HepG2 (cell line): ENCODE results near the gene C2CD4A. TPM values are rescaled to one million over a fixed set of nuclear protein-coding genes. Genes with fewer than 3 reads are reported as not detected.

Source experiments
- ATF7-NPFF ChIP-seq: sonication (generic); formaldehyde crosslinking; IDR thresholded peaks from 2 replicates; pipeline ENCODE4 v1.8.1; 2023; ENCODE audit warnings: mild to moderate bottlenecking, low read depth, missing genetic modification reagents, moderate library complexity
- HINFP ChIP-seq: sonication (generic); formaldehyde crosslinking; IDR thresholded peaks from 2 replicates; pipeline ENCODE4 v1.4.0; 2020; ENCODE audit warnings: low read depth, mild to moderate bottlenecking, missing genetic modification reagents
- HNRNPL ChIP-seq: fragments of 200-400 bp; formaldehyde crosslinking; IDR thresholded peaks from 2 replicates; pipeline ENCODE4 v1.6.1; 2017; ENCODE audit warnings: mild to moderate bottlenecking, low read depth, low read length
- MEIS1 ChIP-seq: sonication (generic); formaldehyde crosslinking; IDR thresholded peaks from 2 replicates; pipeline ENCODE4 v1.9.0; 2021; ENCODE audit warnings: mild to moderate bottlenecking, missing genetic modification reagents, moderate library complexity, borderline replicate concordance
- NR0B2 ChIP-seq: sonication (generic); formaldehyde crosslinking; IDR thresholded peaks from 2 replicates; pipeline ENCODE4 v1.4.0; 2020; ENCODE audit warnings: mild to moderate bottlenecking, missing genetic modification reagents
- NR2F1 ChIP-seq, 2 experiments: fragments of 450-650 bp in 1 of 2; formaldehyde crosslinking in 1 of 2; IDR thresholded peaks; 2 replicates each; pipeline versions ENCODE4 v1.5.0 to v1.6.1; 2016 to 2020; ENCODE audit warnings: mild to moderate bottlenecking in 1 of 2, missing compliant biosample characterization in 1 of 2, missing genetic modification reagents in 1 of 2, moderate library complexity in 1 of 2
- ONECUT2 ChIP-seq: sonication (generic); formaldehyde crosslinking; IDR thresholded peaks from 2 replicates; pipeline ENCODE4 v1.4.0; 2020; ENCODE audit warnings: missing genetic modification reagents
- PHB2 ChIP-seq: fragments of 450-650 bp; IDR thresholded peaks from 2 replicates; pipeline ENCODE4 v1.6.1; 2018; ENCODE audit not compliant: partially characterized antibody
- PTBP1 ChIP-seq: fragments of 200-400 bp; formaldehyde crosslinking; IDR thresholded peaks from 2 replicates; pipeline ENCODE4 v1.6.1; 2018; ENCODE audit warnings: low read length, low read depth; ENCODE audit not compliant: poor library complexity, severe bottlenecking
- SIN3A ChIP-seq: IDR thresholded peaks from 2 replicates; pipeline ENCODE4 v1.6.1; 2011; ENCODE audit warnings: low read depth, mild to moderate bottlenecking, control low read depth, low read length, borderline replicate concordance
- SNRNP70 ChIP-seq: fragments of 200-400 bp; formaldehyde crosslinking; IDR thresholded peaks from 2 replicates; pipeline ENCODE4 v1.6.1; 2017; ENCODE audit warnings: mild to moderate bottlenecking, low read depth, low read length, moderate library complexity
- ZGPAT ChIP-seq: IDR thresholded peaks from 2 replicates; pipeline ENCODE4 v1.6.1; 2016; ENCODE audit warnings: mild to moderate bottlenecking
- ZNF510 ChIP-seq: sonication (generic); formaldehyde crosslinking; IDR thresholded peaks from 2 replicates; pipeline ENCODE4 v1.4.0; 2020; ENCODE audit warnings: low read depth, mild to moderate bottlenecking, missing genetic modification reagents
- ZNF563 ChIP-seq: sonication (generic); formaldehyde crosslinking; IDR thresholded peaks from 2 replicates; pipeline ENCODE4 v1.8.0; 2022; ENCODE audit warnings: mild to moderate bottlenecking, moderate library complexity, missing genetic modification reagents
- ZZZ3 ChIP-seq: sonication (generic); formaldehyde crosslinking; IDR thresholded peaks from 2 replicates; pipeline ENCODE4 v1.4.0; 2020; ENCODE audit warnings: missing genetic modification reagents, mild to moderate bottlenecking, borderline replicate concordance
- polyA plus RNA-seq, 8 experiments: library from polyadenylated mRNA; depleted of rRNA in 3 of 8; stranded (reverse) in 7 of 8; unstranded in 1 of 8; fragments of >200 nt; fragmentation: Illumina TruSeq in 4 of 8; extraction: Trizol in 4 of 8; gene quantifications; 2 replicates each; pipeline versions ENCODE4 v1.2.1 to v1.2.3, GENCODE V29; 2011 to 2016; ENCODE audit warnings: low read depth in 4 of 8, missing spikeins in 1 of 8, mixed read lengths in 1 of 8; ENCODE audit not compliant: insufficient read depth in 1 of 8
- total RNA-seq, 5 experiments: library from RNA; depleted of rRNA; stranded (reverse); fragments of >200 nt; fragmentation: Illumina TruSeq; extraction: Trizol; gene quantifications; 2 replicates each; pipeline ENCODE4 v1.2.3, GENCODE V29; 2016; ENCODE audit warnings: low read depth in 1 of 5
- TF ChIP-seq, protein P1 (sequence below): sonication (generic); formaldehyde crosslinking; IDR thresholded peaks from 2 replicates; pipeline ENCODE4 v1.8.1; 2023; ENCODE audit warnings: mild to moderate bottlenecking, moderate library complexity, missing genetic modification reagents
- TF ChIP-seq, protein P2 (sequence below): sonication (generic); formaldehyde crosslinking; IDR thresholded peaks from 2 replicates; pipeline ENCODE4 v1.5.1; 2020; ENCODE audit warnings: missing genetic modification reagents, mild to moderate bottlenecking, borderline replicate concordance

C2CD4A gene
- total and polyA plus RNA-seq, 2 of the 13 experiments (the other 11 are each of a cell fraction or from before 2014, with no cell fraction given) = 0.20 TPM; not detected in 1

DNA sequence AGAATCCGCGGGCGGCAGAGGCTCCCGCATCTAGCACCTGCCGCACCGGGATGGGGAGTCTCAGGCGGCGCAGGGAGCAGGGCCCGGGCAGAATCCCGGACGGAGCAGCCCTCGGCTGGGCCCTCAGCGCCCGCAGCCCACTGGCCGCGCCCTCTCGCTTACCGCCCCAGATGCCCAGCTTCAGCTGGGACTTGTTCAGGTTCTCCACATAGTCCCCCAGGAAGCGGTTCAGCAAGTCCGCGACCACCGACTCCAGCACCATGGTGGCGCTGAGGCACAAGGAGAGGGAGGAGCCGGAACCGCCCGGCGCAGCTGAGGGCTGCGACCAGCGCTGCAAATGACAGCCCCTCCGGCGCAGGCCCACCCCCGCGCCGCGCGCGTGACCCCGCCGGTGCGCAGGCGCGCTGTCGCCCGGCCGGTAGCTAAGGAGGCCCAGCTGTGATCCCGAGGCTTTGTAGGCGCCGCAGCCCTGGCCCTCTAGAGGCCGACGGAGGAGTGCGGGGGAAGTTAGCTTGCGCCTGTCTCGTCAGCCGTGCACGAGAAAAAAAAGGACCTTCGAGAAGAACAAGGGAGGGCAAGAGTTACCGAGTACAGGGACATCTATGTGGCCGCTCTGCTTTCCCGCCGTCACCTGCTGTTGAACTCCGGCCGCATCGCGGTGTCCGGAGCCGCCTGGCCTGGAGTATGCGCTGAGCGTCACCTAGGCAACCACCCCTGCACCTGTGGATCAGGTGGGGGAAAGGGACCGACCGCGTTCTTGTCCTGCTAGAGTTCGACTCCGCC, 6.5 kb upstream of the C2CD4A start, which contains the start of gene VPS13C (continued):
- TF ChIP-seq ATF7-NPFF (CRISPR knock-in tag) (peak; percentile 59), HINFP (CRISPR knock-in tag) (no peak), ZNF510 (no peak), NR2F1 (CRISPR knock-in tag; IDR thresholded peaks at IDR 0.05) (0 out of 4 replicates have a peak, but pooled peaks of 1 of the 2 experiments have one; percentile 15), ZGPAT (CRISPR knock-in tag) (peak; percentile 75), SNRNP70 (no peak), ZNF563 (CRISPR knock-in tag) (peak; percentile 88), PTBP1 (peak; percentile 15), MEIS1 (CRISPR knock-in tag) (no peak), HNRNPL (0 out of 2 replicates have a peak, but pooled peaks have one; percentile 13), ZZZ3 (CRISPR knock-in tag) (peak; percentile 7; the same call in 1 of the 2 replicates), NR0B2 (peak; percentile 75; the same call in 1 of the 2 replicates), ONECUT2 (CRISPR knock-in tag) (no peak), SIN3A (peak; percentile 88), PHB2 (no peak)
- TF ChIP-seq, protein P1, sequence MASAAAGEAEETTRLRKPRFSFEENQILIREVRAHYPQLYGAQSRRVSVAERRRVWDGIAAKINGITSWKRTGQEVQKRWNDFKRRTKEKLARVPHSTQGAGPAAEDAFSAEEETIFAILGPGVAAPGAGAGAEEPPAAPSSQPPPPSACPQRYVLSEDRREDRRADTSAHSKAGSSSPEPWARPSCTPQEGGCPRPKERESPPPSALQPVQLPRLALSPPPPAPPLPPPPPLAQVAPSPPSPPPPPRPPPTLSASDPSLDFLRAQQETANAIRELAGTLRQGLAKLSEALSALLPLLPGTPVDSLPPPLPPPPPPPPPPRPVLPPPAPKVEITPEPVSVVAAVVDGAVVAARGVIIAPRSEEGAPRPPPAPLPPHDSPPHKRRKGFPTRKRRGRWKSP (CRISPR knock-in tag) = peak; percentile 99
- TF ChIP-seq, protein P2, sequence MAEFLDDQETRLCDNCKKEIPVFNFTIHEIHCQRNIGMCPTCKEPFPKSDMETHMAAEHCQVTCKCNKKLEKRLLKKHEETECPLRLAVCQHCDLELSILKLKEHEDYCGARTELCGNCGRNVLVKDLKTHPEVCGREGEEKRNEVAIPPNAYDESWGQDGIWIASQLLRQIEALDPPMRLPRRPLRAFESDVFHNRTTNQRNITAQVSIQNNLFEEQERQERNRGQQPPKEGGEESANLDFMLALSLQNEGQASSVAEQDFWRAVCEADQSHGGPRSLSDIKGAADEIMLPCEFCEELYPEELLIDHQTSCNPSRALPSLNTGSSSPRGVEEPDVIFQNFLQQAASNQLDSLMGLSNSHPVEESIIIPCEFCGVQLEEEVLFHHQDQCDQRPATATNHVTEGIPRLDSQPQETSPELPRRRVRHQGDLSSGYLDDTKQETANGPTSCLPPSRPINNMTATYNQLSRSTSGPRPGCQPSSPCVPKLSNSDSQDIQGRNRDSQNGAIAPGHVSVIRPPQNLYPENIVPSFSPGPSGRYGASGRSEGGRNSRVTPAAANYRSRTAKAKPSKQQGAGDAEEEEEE (CRISPR knock-in tag) = no peak
